HTERT RPE-1 (cell line): ENCODE data around the gene HOTAIR.

ENCODE experiments used
- in situ Hi-C: fragments of 300-500 bp; cut with MboI; formaldehyde crosslinking; loops from 4 replicates; pipeline ENCODE4 v1.14.3; 2020; ENCODE audit warnings: low sequenced_read_pairs

The HOTAIR gene

GRCh38 chr12:54012631-54013409, 38.1 kb upstream of the HOTAIR start:
- in situ Hi-C loops, result loop anchor here (25.0 kb wide), 1 partner anchor 199 kb away; no protein-coding TSS in a partner anchor

- in situ Hi-C loops, result loop anchor here (25.0 kb wide), 1 partner anchor 200 kb away; no protein-coding TSS in a partner anchor
Observed at GRCh38 chr12:54011665-54012532, 37.1 kb upstream of the HOTAIR start.

- in situ Hi-C loops, result loop anchor here (25.0 kb wide), 1 partner anchor 201 kb away; no protein-coding TSS in a partner anchor
Observed at GRCh38 chr12:54010972-54011664, 36.4 kb upstream of the HOTAIR start.

GRCh38 chr12:54010053-54010971, 35.6 kb upstream of the HOTAIR start:
- in situ Hi-C loops, result loop anchor here (25.0 kb wide), 1 partner anchor 202 kb away; no protein-coding TSS in a partner anchor

GRCh38 chr12:54009171-54010052, 34.7 kb upstream of the HOTAIR start:
- in situ Hi-C loops, result loop anchor here (25.0 kb wide), 1 partner anchor 203 kb away; no protein-coding TSS in a partner anchor

GRCh38 chr12:54008260-54008552, 33.5 kb upstream of the HOTAIR start:
- in situ Hi-C loops, result loop anchor here (25.0 kb wide), 1 partner anchor 204 kb away; no protein-coding TSS in a partner anchor

GRCh38 chr12:54007538-54008259, 32.9 kb upstream of the HOTAIR start:
- in situ Hi-C loops, result loop anchor here (25.0 kb wide), 1 partner anchor 205 kb away; no protein-coding TSS in a partner anchor

- in situ Hi-C loops, result loop anchor here (25.0 kb wide), 1 partner anchor 206 kb away; no protein-coding TSS in a partner anchor
Observed at GRCh38 chr12:54006559-54007220, 31.9 kb upstream of the HOTAIR start.

- in situ Hi-C loops, result loop anchor here (25.0 kb wide), 1 partner anchor 206 kb away; no protein-coding TSS in a partner anchor
Observed at GRCh38 chr12:54005853-54006558, 31.3 kb upstream of the HOTAIR start.

- in situ Hi-C loops, result loop anchor here (25.0 kb wide), 1 partner anchor 207 kb away; no protein-coding TSS in a partner anchor
Observed at GRCh38 chr12:54005531-54005852, 30.7 kb upstream of the HOTAIR start.

- in situ Hi-C loops, result loop anchor here (25.0 kb wide), 1 partner anchor 207 kb away; no protein-coding TSS in a partner anchor
Observed at GRCh38 chr12:54004841-54005530, 30.2 kb upstream of the HOTAIR start.

- in situ Hi-C loops, result loop anchor here (25.0 kb wide), 1 partner anchor 208 kb away; no protein-coding TSS in a partner anchor
Observed at GRCh38 chr12:54004063-54004840, 29.5 kb upstream of the HOTAIR start.

- in situ Hi-C loops, result loop anchor here (25.0 kb wide), 1 partner anchor 209 kb away; no protein-coding TSS in a partner anchor
Observed at GRCh38 chr12:54003625-54004024, 28.9 kb upstream of the HOTAIR start.

GRCh38 chr12:54002915-54003389, 28.2 kb upstream of the HOTAIR start:
- in situ Hi-C loops, result loop anchor here (25.0 kb wide), 1 partner anchor 209 kb away; no protein-coding TSS in a partner anchor

GRCh38 chr12:54002278-54002914, 27.6 kb upstream of the HOTAIR start:
- in situ Hi-C loops, result loop anchor here (25.0 kb wide), 1 partner anchor 210 kb away; no protein-coding TSS in a partner anchor
